K562 (cell line): ENCODE results near the gene MLN.

ENCODE experiments used
- NCOA1 ChIP-seq: fragments of 450-650 bp; IDR thresholded peaks from 2 replicates; pipeline ENCODE4 v1.6.1; 2016; ENCODE audit warnings: low read depth
- NR3C1 ChIP-seq: sonication (generic); formaldehyde crosslinking; IDR thresholded peaks from 2 replicates; pipeline ENCODE4 v1.8.1; 2022; ENCODE audit warnings: missing genetic modification reagents
- RCOR1 ChIP-seq, 2 experiments: IDR thresholded peaks; 2 replicates each; pipeline ENCODE4 v1.6.1; 2012; ENCODE audit warnings: low read depth in 2 of 2, low read length in 2 of 2, borderline replicate concordance in 1 of 2, improper control_type of control experiment in 1 of 2
- TF ChIP-seq, protein P1 (sequence below), 2 experiments: fragments of 450-650 bp; formaldehyde crosslinking in 1 of 2; IDR thresholded peaks; 2 replicates each; pipeline versions ENCODE4 v1.4.0 to v1.6.1; 2014 to 2020; ENCODE audit warnings: mild to moderate bottlenecking in 2 of 2, borderline replicate concordance in 1 of 2, low read depth in 1 of 2

DNA sequence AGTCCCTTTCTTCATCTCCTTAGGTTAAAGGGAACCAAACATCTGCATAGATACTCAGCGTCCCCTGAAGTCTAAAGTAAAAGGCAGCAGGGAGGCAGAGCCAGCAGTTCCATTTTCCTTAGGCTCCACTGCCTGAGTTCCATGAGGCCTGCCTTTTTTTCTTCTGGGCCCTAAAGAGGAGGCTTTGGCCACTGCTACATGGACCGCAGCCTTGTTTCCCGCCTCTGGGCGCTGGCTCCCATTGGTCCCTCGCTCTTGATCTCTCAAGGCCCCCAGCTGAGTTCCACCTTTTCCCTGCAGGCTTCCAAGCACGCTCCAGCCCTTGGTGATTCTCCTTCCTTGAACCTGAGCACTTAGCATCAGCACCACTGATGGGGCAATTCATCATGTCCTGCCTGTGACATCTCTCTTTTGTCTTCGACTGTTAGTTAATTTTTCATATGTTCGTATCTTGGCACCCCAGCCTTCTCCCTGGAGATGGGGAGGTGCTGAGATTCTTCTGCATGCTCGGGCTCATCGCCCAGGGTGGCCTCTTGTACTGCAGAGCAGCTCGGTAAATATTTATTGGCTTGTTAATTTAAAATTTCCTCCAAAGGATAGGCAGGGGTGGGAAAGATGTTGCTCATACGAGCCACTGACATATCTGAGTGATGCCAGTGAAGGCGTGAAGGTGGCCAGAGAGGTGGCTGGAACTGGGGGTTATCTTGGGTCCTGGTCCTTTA, 3.4 kb downstream of the MLN start:
- TF ChIP-seq, protein P1, sequence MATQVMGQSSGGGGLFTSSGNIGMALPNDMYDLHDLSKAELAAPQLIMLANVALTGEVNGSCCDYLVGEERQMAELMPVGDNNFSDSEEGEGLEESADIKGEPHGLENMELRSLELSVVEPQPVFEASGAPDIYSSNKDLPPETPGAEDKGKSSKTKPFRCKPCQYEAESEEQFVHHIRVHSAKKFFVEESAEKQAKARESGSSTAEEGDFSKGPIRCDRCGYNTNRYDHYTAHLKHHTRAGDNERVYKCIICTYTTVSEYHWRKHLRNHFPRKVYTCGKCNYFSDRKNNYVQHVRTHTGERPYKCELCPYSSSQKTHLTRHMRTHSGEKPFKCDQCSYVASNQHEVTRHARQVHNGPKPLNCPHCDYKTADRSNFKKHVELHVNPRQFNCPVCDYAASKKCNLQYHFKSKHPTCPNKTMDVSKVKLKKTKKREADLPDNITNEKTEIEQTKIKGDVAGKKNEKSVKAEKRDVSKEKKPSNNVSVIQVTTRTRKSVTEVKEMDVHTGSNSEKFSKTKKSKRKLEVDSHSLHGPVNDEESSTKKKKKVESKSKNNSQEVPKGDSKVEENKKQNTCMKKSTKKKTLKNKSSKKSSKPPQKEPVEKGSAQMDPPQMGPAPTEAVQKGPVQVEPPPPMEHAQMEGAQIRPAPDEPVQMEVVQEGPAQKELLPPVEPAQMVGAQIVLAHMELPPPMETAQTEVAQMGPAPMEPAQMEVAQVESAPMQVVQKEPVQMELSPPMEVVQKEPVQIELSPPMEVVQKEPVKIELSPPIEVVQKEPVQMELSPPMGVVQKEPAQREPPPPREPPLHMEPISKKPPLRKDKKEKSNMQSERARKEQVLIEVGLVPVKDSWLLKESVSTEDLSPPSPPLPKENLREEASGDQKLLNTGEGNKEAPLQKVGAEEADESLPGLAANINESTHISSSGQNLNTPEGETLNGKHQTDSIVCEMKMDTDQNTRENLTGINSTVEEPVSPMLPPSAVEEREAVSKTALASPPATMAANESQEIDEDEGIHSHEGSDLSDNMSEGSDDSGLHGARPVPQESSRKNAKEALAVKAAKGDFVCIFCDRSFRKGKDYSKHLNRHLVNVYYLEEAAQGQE (IDR thresholded peaks at IDR 0.05; ENCODE audit: borderline replicate concordance): no peak
- TF ChIP-seq, protein P1 (CRISPR knock-in tag; IDR thresholded peaks at IDR 0.05; ENCODE audit: low read depth): no peak
- TF ChIP-seq NCOA1: no peak
- TF ChIP-seq RCOR1 (IDR thresholded peaks at IDR 0.05; ENCODE audit: borderline replicate concordance in 1 of 2, low read depth in 2 of 2, low read length in 2 of 2): no peak
- no peak for TF ChIP-seq NR3C1 (CRISPR knock-in tag)
